HepG2 (cell line): Measurements from ENCODE around the gene FHL3.

ENCODE experiments used
- CBX2 ChIP-seq, 2 experiments: fragments of 200-600 bp in 1 of 2; sonication (generic); formaldehyde crosslinking in 1 of 2; IDR thresholded peaks; 2 replicates each; pipeline versions ENCODE4 v1.7.0 to v1.8.1; 2018 to 2022; ENCODE audit warnings: low read depth in 2 of 2, low read length in 1 of 2, mild to moderate bottlenecking in 1 of 2, missing genetic modification reagents in 1 of 2
- FOXM1 ChIP-seq: sonication (generic); formaldehyde crosslinking; IDR thresholded peaks from 2 replicates; pipeline ENCODE4 v1.5.0; 2020; ENCODE audit warnings: missing genetic modification reagents
- NFYC ChIP-seq: IDR thresholded peaks from 2 replicates; pipeline ENCODE4 v1.6.1; 2016; ENCODE audit warnings: missing genetic modification reagents, missing compliant biosample characterization
- SP2 ChIP-seq: sonication (generic); formaldehyde crosslinking; IDR thresholded peaks from 2 replicates; pipeline ENCODE4 v1.5.1; 2020; ENCODE audit warnings: mild to moderate bottlenecking, missing genetic modification reagents
- SP4 ChIP-seq: sonication (generic); formaldehyde crosslinking; IDR thresholded peaks from 2 replicates; pipeline ENCODE4 v1.8.1; 2023; ENCODE audit warnings: mild to moderate bottlenecking, missing genetic modification reagents
- TCF12 ChIP-seq, 2 experiments: fragments of 450-650 bp in 1 of 2; sonication (generic) in 1 of 2; formaldehyde crosslinking in 1 of 2; IDR thresholded peaks; 2 replicates each; pipeline versions ENCODE4 v1.6.1 to v1.8.0; 2017 to 2022; ENCODE audit warnings: antibody characterized with exemption in 1 of 2, mild to moderate bottlenecking in 1 of 2, missing genetic modification reagents in 1 of 2, moderate library complexity in 1 of 2
- ZBTB1 ChIP-seq: sonication (generic); formaldehyde crosslinking; IDR thresholded peaks from 2 replicates; pipeline ENCODE4 v1.4.0; 2020; ENCODE audit warnings: missing genetic modification reagents, borderline replicate concordance
- ZNF207 ChIP-seq: fragments of 450-650 bp; IDR thresholded peaks from 2 replicates; pipeline ENCODE4 v1.6.1; 2016; ENCODE audit warnings: antibody characterized with exemption, borderline replicate concordance
- ZNF776 ChIP-seq: sonication (generic); formaldehyde crosslinking; IDR thresholded peaks from 2 replicates; pipeline ENCODE4 v1.4.0; 2020; ENCODE audit warnings: mild to moderate bottlenecking, missing genetic modification reagents
- TF ChIP-seq, protein P1 (sequence below): fragments of 450-650 bp; IDR thresholded peaks from 2 replicates; pipeline ENCODE4 v1.6.1; 2017; ENCODE audit warnings: mild to moderate bottlenecking

GRCh38 chr1:37995751-37996345 lies 9.5 kb downstream of the FHL3 start:
- no peak for TF ChIP-seq NFYC (CRISPR knock-in tag)
- no peak for TF ChIP-seq ZNF776 (CRISPR knock-in tag)
- TF ChIP-seq ZBTB1 (CRISPR knock-in tag): no peak
- no peak for TF ChIP-seq FOXM1 (CRISPR knock-in tag)
- no peak for TF ChIP-seq ZNF207
- no peak for TF ChIP-seq CBX2 (IDR thresholded peaks at IDR 0.05; ENCODE audit: low read depth, low read length)
- TF ChIP-seq CBX2 (CRISPR knock-in tag; IDR thresholded peaks at IDR 0.05; ENCODE audit: low read depth): no peak
- TF ChIP-seq TCF12 (IDR thresholded peaks at IDR 0.05): no peak
- no peak for TF ChIP-seq TCF12 (CRISPR knock-in tag; IDR thresholded peaks at IDR 0.05)
- TF ChIP-seq, protein P1, sequence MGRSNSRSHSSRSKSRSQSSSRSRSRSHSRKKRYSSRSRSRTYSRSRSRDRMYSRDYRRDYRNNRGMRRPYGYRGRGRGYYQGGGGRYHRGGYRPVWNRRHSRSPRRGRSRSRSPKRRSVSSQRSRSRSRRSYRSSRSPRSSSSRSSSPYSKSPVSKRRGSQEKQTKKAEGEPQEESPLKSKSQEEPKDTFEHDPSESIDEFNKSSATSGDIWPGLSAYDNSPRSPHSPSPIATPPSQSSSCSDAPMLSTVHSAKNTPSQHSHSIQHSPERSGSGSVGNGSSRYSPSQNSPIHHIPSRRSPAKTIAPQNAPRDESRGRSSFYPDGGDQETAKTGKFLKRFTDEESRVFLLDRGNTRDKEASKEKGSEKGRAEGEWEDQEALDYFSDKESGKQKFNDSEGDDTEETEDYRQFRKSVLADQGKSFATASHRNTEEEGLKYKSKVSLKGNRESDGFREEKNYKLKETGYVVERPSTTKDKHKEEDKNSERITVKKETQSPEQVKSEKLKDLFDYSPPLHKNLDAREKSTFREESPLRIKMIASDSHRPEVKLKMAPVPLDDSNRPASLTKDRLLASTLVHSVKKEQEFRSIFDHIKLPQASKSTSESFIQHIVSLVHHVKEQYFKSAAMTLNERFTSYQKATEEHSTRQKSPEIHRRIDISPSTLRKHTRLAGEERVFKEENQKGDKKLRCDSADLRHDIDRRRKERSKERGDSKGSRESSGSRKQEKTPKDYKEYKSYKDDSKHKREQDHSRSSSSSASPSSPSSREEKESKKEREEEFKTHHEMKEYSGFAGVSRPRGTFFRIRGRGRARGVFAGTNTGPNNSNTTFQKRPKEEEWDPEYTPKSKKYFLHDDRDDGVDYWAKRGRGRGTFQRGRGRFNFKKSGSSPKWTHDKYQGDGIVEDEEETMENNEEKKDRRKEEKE: no peak
- no peak for TF ChIP-seq SP4 (CRISPR knock-in tag)
- TF ChIP-seq SP2 (CRISPR knock-in tag): no peak
